Neural progenitor cell (in vitro differentiated cells): ENCODE measurements around the gene HUS1. TPM values are rescaled to one million over a fixed set of nuclear protein-coding genes. Genes with fewer than 3 reads are reported as not detected.

Experiments used
- DNase-seq: peaks from one replicate; pipeline ENCODE4 v3.0.0-alpha.2; 2016; ENCODE audit warnings: low spot score
- H2AFZ ChIP-seq: fragments of 200-600 bp; sonication (generic); replicated peaks from 2 replicates; pipeline ENCODE4 v1.6.1; 2016; ENCODE audit warnings: antibody characterized with exemption
- H3F3A ChIP-seq: fragments of 200-600 bp; sonication (generic); 2 replicates; pipeline ENCODE4 v1.6.1; 2016; ENCODE audit warnings: antibody characterized with exemption, low read depth
- H3K27ac ChIP-seq: fragments of 200-600 bp; sonication (generic); 2 replicates; pipeline ENCODE4 v1.5.1; 2016; ENCODE audit warnings: mild to moderate bottlenecking
- H3K27me3 ChIP-seq: fragments of 200-600 bp; sonication (generic); 2 replicates; pipeline ENCODE4 v1.6.1; 2016; ENCODE audit warnings: mild to moderate bottlenecking, moderate library complexity
- H3K36me3 ChIP-seq: fragments of 200-600 bp; sonication (generic); 2 replicates; pipeline ENCODE4 v1.5.1; 2016
- H3K4me1 ChIP-seq: fragments of 200-600 bp; sonication (generic); 2 replicates; pipeline ENCODE4 v1.6.1; 2016; ENCODE audit warnings: mixed run types
- H3K4me2 ChIP-seq: fragments of 200-600 bp; sonication (generic); 2 replicates; pipeline ENCODE4 v1.6.1; 2016
- H3K4me3 ChIP-seq: fragments of 200-600 bp; sonication (generic); 2 replicates; pipeline ENCODE4 v1.5.1; 2016
- H3K79me2 ChIP-seq: fragments of 200-600 bp; sonication (generic); 2 replicates; pipeline ENCODE4 v1.6.1; 2016; ENCODE audit warnings: low read depth
- H3K9ac ChIP-seq: fragments of 200-600 bp; sonication (generic); 2 replicates; pipeline ENCODE4 v1.6.1; 2016
- H3K9me3 ChIP-seq: fragments of 200-600 bp; sonication (generic); 2 replicates; pipeline ENCODE4 v1.5.1; 2016; ENCODE audit warnings: low read depth
- H4K20me1 ChIP-seq: fragments of 200-600 bp; sonication (generic); 2 replicates; pipeline ENCODE4 v1.6.1; 2016; ENCODE audit warnings: low read depth
- H3K27ac Mint-ChIP-seq: 3 replicates; pipeline ENCODE4 v1.8.0; 2021; ENCODE audit warnings: mixed read lengths
- H3K27me3 Mint-ChIP-seq: 2 replicates; pipeline ENCODE4 v1.8.0; 2022; ENCODE audit warnings: low read depth, mild to moderate bottlenecking, inconsistent platforms, moderate library complexity, mixed read lengths; ENCODE audit not compliant: insufficient read depth
- H3K36me3 Mint-ChIP-seq: 3 replicates; pipeline ENCODE4 v1.8.0; 2021; ENCODE audit warnings: mixed read lengths
- H3K4me1 Mint-ChIP-seq: 3 replicates; pipeline ENCODE4 v1.8.0; 2021; ENCODE audit warnings: mixed read lengths
- H3K4me3 Mint-ChIP-seq: 3 replicates; pipeline ENCODE4 v1.8.0; 2021; ENCODE audit warnings: mild to moderate bottlenecking, moderate library complexity, mixed read lengths
- H3K9me3 Mint-ChIP-seq: 3 replicates; pipeline ENCODE4 v1.8.0; 2020; ENCODE audit warnings: mixed read lengths
- CTCF ChIP-seq: fragments of 200-600 bp; sonication (generic); IDR thresholded peaks from 2 replicates; pipeline ENCODE4 v1.5.1; 2017; ENCODE audit warnings: antibody characterized with exemption, mild to moderate bottlenecking
- EZH2 ChIP-seq: fragments of 200-600 bp; sonication (generic); IDR thresholded peaks from 2 replicates; pipeline ENCODE4 v1.6.1; 2017; ENCODE audit warnings: antibody characterized with exemption, mild to moderate bottlenecking, moderate library complexity
- EZH2phosphoT487 ChIP-seq: fragments of 200-600 bp; sonication (generic); IDR thresholded peaks from 2 replicates; pipeline ENCODE4 v1.6.1; 2017; ENCODE audit warnings: antibody characterized with exemption
- total RNA-seq: library from RNA; depleted of rRNA; stranded (reverse); fragments of >200 nt; gene quantifications from 2 replicates; pipeline ENCODE4 v1.2.3, GENCODE V29; 2015; ENCODE audit warnings: low replicate concordance

HUS1 gene
- total RNA-seq = 31.2 and 48.7 TPM in 2 replicates

DNA sequence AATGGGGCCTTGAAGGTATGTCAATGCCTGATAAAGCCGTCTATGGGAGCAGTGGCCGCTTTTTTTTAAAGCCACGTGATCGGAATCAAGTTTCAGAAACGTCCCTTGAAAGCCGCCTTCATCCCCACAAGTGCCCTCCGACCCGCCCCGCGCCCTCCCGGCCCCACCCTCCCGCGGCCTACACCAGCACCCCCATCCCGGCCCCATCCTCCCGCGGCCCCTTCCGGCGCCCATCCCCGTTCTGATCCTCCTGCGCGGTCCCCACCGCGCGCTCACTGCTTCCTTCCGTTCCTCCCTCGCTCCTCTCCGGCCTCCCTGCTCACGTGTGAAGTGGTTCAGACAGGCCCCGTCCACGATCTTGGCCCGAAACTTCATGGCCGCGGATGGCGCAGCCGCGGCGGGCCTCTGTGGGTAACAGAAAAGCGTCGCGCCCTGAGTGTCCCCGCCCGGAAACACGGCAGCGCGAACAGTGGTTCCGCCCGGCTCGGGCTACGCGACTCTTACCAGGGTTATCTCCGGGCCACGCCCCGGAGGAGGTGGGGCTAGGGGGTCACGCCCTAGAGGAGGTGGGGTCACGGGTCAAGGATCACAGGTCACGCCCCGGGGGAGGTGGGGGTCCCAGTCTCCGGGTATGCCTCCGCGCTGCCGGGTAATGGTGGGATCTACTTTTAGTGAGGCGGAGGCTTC lies at the start of gene HUS1:
HUS1 (minus strand) TSS at position 471 of the 687 bp plus-strand sequence; CDS start at position 375, 96 bp downstream.
- Histone ChIP-seq H2AFZ (peak within 1 kb of the TSS; percentile 97), H3K27ac (peak within 1 kb of the TSS; percentile 99), H3K9me3 (no peaks in the 10 kb centered on the region), H4K20me1 (peaks cover 6% of the 10 kb centered on the region), H3K36me3 (peaks cover 22% of the 10 kb centered on the region), H3K9ac (peak within 1 kb of the TSS; percentile 93), H3F3A (peaks cover 33% of the 10 kb centered on the region), H3K4me1 (peaks cover 16% of the 10 kb centered on the region), H3K4me2 (peak within 1 kb of the TSS; percentile 99), H3K79me2 (peaks cover 22% of the 10 kb centered on the region), H3K4me3 (peak within 1 kb of the TSS; percentile 89), H3K27me3 (no peaks in the 10 kb centered on the region)
- Mint-ChIP-seq H3K4me1 (peaks cover 18% of the 10 kb centered on the region), H3K27me3 (no peaks in the 10 kb centered on the region), H3K9me3 (no peaks in the 10 kb centered on the region), H3K36me3 (peaks cover 13% of the 10 kb centered on the region), H3K27ac (peak within 1 kb of the TSS; percentile 98), H3K4me3 (peak within 1 kb of the TSS; percentile 93)
- TF ChIP-seq EZH2 (peak; percentile 31), CTCF (no peak)
- DNase-seq = peak; percentile 94

GRCh38 chr7:48028938-48029337 lies 49.5 kb upstream of the HUS1 start, which contains the start of gene SUN3:
Gene SUN3, minus strand, starts transcription at chr7:48029107. Its CDS starts 169 bp downstream, at chr7:48028938.
- H3K4me3 ChIP-seq = no peak within 1 kb of the TSS
- Mint-ChIP-seq H3K4me3 (no peak within 1 kb of the TSS), H3K36me3 (no peaks in the 10 kb centered on the region), H3K27me3 (peaks cover 3% of the 10 kb centered on the region), H3K4me1 (no peaks in the 10 kb centered on the region), H3K27ac (no peak within 1 kb of the TSS), H3K9me3 (no peaks in the 10 kb centered on the region)
- H3K27ac ChIP-seq = no peak within 1 kb of the TSS
- no peaks in the 10 kb centered on the region for H3K79me2 ChIP-seq
- no peak for TF ChIP-seq EZH2phosphoT487
- no peak for TF ChIP-seq EZH2
- no peak for TF ChIP-seq CTCF
- H3K27me3 ChIP-seq = peaks cover 25% of the 10 kb centered on the region
- H3K9me3 ChIP-seq = no peaks in the 10 kb centered on the region
- no peaks in the 10 kb centered on the region for H4K20me1 ChIP-seq
- no peak within 1 kb of the TSS for H3K9ac ChIP-seq
- H3K4me1 ChIP-seq = no peaks in the 10 kb centered on the region
- no peak within 1 kb of the TSS for H2AFZ ChIP-seq
- H3K36me3 ChIP-seq = no peaks in the 10 kb centered on the region
- no peaks in the 10 kb centered on the region for H3F3A ChIP-seq
- no peak within 1 kb of the TSS for H3K4me2 ChIP-seq
- no peak for DNase-seq

DNA sequence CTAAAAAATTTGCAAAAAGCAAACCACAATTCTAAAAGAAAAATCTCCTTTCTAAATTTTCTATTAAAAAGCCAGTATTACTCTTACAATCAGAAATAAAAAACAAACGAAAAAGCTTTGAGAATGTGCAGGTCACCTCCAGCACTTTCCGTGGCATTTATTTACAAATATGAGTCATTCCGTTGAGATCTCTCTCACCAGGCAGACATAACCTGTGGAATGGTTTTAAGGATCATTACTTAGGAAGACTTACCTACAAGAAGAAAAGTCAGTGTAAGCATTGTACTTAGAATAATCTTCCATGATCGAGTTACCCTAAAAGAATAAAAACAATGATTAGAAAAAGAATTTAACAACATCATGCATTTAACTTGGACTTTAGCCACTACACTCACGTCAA lies 46.2 kb upstream of the HUS1 start:
- no peaks in the 10 kb centered on the region for H3K79me2 ChIP-seq
- H3K36me3 ChIP-seq = no peaks in the 10 kb centered on the region
- TF ChIP-seq EZH2 (no peak), CTCF (no peak), EZH2phosphoT487 (no peak)
- H3K4me3 ChIP-seq = no peak overlapping the region
- DNase-seq = no peak
- no peaks in the 10 kb centered on the region for H3K27me3 Mint-ChIP-seq
- H3K36me3 Mint-ChIP-seq = no peaks in the 10 kb centered on the region
- H3K27me3 ChIP-seq = no peaks in the 10 kb centered on the region
- H3K9ac ChIP-seq = no peak overlapping the region
- no peak overlapping the region for H3K4me3 Mint-ChIP-seq
- peaks cover 3% of the 10 kb centered on the region for H3K9me3 Mint-ChIP-seq
- no peaks in the 10 kb centered on the region for H3F3A ChIP-seq
- H2AFZ ChIP-seq = no peak overlapping the region
- no peaks in the 10 kb centered on the region for H3K9me3 ChIP-seq
- H3K4me1 ChIP-seq = no peaks in the 10 kb centered on the region
- no peak overlapping the region for H3K27ac Mint-ChIP-seq
- H3K27ac ChIP-seq = no peak overlapping the region
- no peaks in the 10 kb centered on the region for H3K4me1 Mint-ChIP-seq
- H3K4me2 ChIP-seq = no peak overlapping the region
- no peaks in the 10 kb centered on the region for H4K20me1 ChIP-seq
